Karpas-422 (cell line): Measurements from ENCODE around the gene SDHB. TPM values are rescaled to one million over a fixed set of nuclear protein-coding genes. Genes with fewer than 3 reads are reported as not detected.

Source experiments
- DNase-seq: peaks from one replicate; pipeline ENCODE4 v3.0.0-alpha.2; 2015
- H2AFZ ChIP-seq: fragments of 200-600 bp; sonication (generic); 2 replicates; pipeline ENCODE4 v1.6.1; 2014; ENCODE audit warnings: antibody characterized with exemption, low read length, mixed read lengths
- H3K27ac ChIP-seq: fragments of 200-600 bp; sonication (generic); 2 replicates; pipeline ENCODE4 v1.5.1; 2014; ENCODE audit warnings: mild to moderate bottlenecking, low read length, moderate library complexity
- H3K27me3 ChIP-seq: fragments of 200-600 bp; sonication (generic); 2 replicates; pipeline ENCODE4 v1.6.1; 2014; ENCODE audit warnings: low read length, mixed read lengths
- H3K36me3 ChIP-seq: fragments of 200-600 bp; sonication (generic); 2 replicates; pipeline ENCODE4 v1.6.1; 2014; ENCODE audit warnings: low read length, mixed read lengths; ENCODE audit not compliant: insufficient read depth
- H3K4me1 ChIP-seq: fragments of 200-600 bp; sonication (generic); 2 replicates; pipeline ENCODE4 v1.6.1; 2014; ENCODE audit warnings: mild to moderate bottlenecking, low read length, mixed read lengths
- H3K4me2 ChIP-seq: fragments of 200-600 bp; sonication (generic); 2 replicates; pipeline ENCODE4 v1.6.1; 2014; ENCODE audit warnings: low read length, low read depth, mild to moderate bottlenecking; ENCODE audit not compliant: poor library complexity, severe bottlenecking
- H3K4me3 ChIP-seq: fragments of 200-600 bp; sonication (generic); 2 replicates; pipeline ENCODE4 v1.5.1; 2014; ENCODE audit warnings: mild to moderate bottlenecking, antibody characterized with exemption, low read length, mixed read lengths
- H3K79me2 ChIP-seq: fragments of 200-600 bp; sonication (generic); 2 replicates; pipeline ENCODE4 v1.6.1; 2014; ENCODE audit warnings: mild to moderate bottlenecking, low read length, mixed read lengths
- H3K9ac ChIP-seq: fragments of 200-600 bp; sonication (generic); 2 replicates; pipeline ENCODE4 v1.6.0; 2014; ENCODE audit warnings: low read length
- H3K9me2 ChIP-seq: fragments of 200-600 bp; sonication (generic), shearing (Covaris generic); replicated peaks from 2 replicates; pipeline ENCODE4 v1.6.0; 2014; ENCODE audit warnings: mild to moderate bottlenecking, low read length, moderate library complexity; ENCODE audit not compliant: insufficient read depth
- H3K9me3 ChIP-seq: fragments of 300-700, 200-600 bp; sonication (generic); 2 replicates; pipeline ENCODE4 v1.6.1; 2014; ENCODE audit warnings: low read length, mixed read lengths
- H4K20me1 ChIP-seq: fragments of 200-600 bp; sonication (generic); 2 replicates; pipeline ENCODE4 v1.6.1; 2014; ENCODE audit warnings: mild to moderate bottlenecking, antibody characterized with exemption, low read length, low read depth; ENCODE audit not compliant: insufficient read depth
- total RNA-seq: library from RNA; depleted of rRNA; stranded (reverse); fragments of >200 nt; shearing (Covaris generic); gene quantifications from 2 replicates; pipeline ENCODE4 v1.2.3, GENCODE V29; 2014; ENCODE audit warnings: low replicate concordance

Gene SDHB
- total RNA-seq, 1 experiment from 2014 or later = 157 TPM

- Histone ChIP-seq H3K36me3 (peaks cover 31% of the 10 kb centered on the region; the same call in 1 of the 2 replicates), H3K4me3 (no peak overlapping the region), H3K27me3 (no peaks in the 10 kb centered on the region), H3K9me3 (no peaks in the 10 kb centered on the region), H3K4me2 (no peak overlapping the region), H3K27ac (no peak overlapping the region), H3K9ac (no peak overlapping the region), H3K79me2 (peaks cover 83% of the 10 kb centered on the region), H4K20me1 (peaks cover 3% of the 10 kb centered on the region; the same call in 1 of the 2 replicates), H2AFZ (no peak overlapping the region), H3K9me2 (no peaks in the 10 kb centered on the region), H3K4me1 (peaks cover 24% of the 10 kb centered on the region)
- no peak for DNase-seq
Observed at GRCh38 chr1:17047924-17048323, 5.9 kb downstream of the SDHB start.

DNA sequence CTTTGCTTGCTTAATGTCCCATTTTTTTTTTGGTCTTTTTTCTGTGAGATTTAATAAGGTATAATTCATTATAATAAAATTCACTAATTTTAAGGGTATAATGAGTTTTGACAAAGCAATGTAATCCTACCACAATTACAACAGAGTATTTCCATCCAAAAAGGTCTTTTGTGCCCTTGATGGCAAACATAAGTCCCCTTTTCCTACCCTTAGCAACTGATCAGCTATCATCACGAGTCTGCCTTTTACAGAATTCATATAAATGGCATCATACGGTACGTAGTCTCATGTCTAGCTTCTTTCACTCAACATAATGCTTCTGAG, 7.5 kb downstream of the SDHB start:
- H3K27ac ChIP-seq = no peak overlapping the region
- no peaks in the 10 kb centered on the region for H3K27me3 ChIP-seq
- peaks cover 70% of the 10 kb centered on the region for H3K79me2 ChIP-seq
- no peaks in the 10 kb centered on the region for H3K9me3 ChIP-seq
- DNase-seq = no peak
- no peak overlapping the region for H3K4me3 ChIP-seq
- no peak overlapping the region for H2AFZ ChIP-seq
- peaks cover 13% of the 10 kb centered on the region for H3K4me1 ChIP-seq
- peak overlapping the region; percentile 45 for H3K4me2 ChIP-seq
- H3K9me2 ChIP-seq = no peaks in the 10 kb centered on the region
- 0 out of 2 replicates have a peak, but pooled peaks cover 3% of the 10 kb centered on the region for H4K20me1 ChIP-seq
- peaks cover 32% of the 10 kb centered on the region; the same call in 1 of the 2 replicates for H3K36me3 ChIP-seq
- no peak overlapping the region for H3K9ac ChIP-seq

DNA sequence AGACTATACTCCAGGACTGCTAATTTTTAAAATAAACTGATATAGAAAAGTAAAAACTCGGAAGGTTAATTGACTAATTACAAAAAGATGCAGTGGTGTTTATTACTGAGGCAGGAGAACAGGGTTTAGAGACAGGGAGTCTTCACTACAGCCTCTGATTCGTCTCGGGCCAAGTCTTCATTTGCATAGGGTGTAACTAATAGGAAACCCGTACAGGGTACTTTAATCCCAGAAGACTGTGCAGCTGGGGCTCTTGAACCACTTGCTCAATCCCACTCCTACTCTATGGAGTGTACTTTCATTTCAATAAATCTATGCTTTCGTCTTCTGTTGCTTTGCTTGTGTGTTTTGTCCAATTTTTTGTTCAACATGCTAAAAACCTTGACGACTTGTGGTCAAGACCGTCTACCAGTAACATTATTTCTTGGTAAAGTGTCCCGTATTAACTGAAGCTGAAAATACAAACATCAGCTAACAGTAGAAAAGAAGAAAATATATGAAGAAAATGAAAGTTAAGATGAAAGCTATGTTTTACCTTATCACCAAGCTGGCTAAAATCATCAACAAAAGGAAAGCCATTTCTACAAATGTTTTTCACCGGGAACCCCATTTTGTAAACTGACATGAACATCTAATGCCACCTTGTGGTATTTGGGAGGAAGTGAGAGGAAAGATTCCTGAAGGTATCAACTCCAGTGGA, 8.0 kb downstream of the SDHB start:
- H2AFZ ChIP-seq = no peak overlapping the region
- no peak overlapping the region for H3K9ac ChIP-seq
- peak; percentile 69 for DNase-seq
- H4K20me1 ChIP-seq = 0 out of 2 replicates have a peak, but pooled peaks cover 3% of the 10 kb centered on the region
- H3K4me1 ChIP-seq = peaks cover 13% of the 10 kb centered on the region
- H3K9me2 ChIP-seq = no peaks in the 10 kb centered on the region
- no peaks in the 10 kb centered on the region for H3K27me3 ChIP-seq
- H3K4me3 ChIP-seq = no peak overlapping the region
- H3K9me3 ChIP-seq = no peaks in the 10 kb centered on the region
- H3K79me2 ChIP-seq = peaks cover 65% of the 10 kb centered on the region
- no peak overlapping the region for H3K27ac ChIP-seq
- H3K36me3 ChIP-seq = peaks cover 27% of the 10 kb centered on the region; the same call in 1 of the 2 replicates
- H3K4me2 ChIP-seq = peak overlapping the region; percentile 45

DNA sequence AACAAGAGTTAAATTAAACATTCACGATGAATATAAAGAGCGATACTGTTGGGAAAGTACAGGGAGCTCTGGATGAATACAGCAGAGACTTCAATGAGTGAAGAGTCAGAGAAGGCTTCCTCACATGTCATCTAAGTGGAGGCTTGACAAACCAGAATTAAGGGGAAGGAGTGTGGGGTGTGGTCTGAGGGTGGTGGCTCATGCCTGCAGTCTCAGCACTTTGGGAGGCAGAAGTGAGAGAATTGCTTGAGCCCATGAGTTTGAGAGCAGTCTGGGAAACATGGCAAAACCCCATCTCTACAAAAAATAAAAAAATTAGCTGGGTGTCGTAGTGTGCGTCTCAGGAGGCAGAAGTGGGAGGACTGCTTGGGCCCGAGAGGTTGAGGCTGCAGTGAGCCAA, 8.7 kb downstream of the SDHB start:
- no peak overlapping the region for H2AFZ ChIP-seq
- H3K9me2 ChIP-seq = no peaks in the 10 kb centered on the region
- no peak for DNase-seq
- no peak overlapping the region for H3K4me3 ChIP-seq
- no peak overlapping the region for H3K9ac ChIP-seq
- no peaks in the 10 kb centered on the region for H3K27me3 ChIP-seq
- peaks cover 13% of the 10 kb centered on the region for H3K4me1 ChIP-seq
- 0 out of 2 replicates have a peak, but pooled peaks cover 3% of the 10 kb centered on the region for H4K20me1 ChIP-seq
- peaks cover 29% of the 10 kb centered on the region; the same call in 1 of the 2 replicates for H3K36me3 ChIP-seq
- no peak overlapping the region for H3K27ac ChIP-seq
- no peaks in the 10 kb centered on the region for H3K9me3 ChIP-seq
- H3K79me2 ChIP-seq = peaks cover 62% of the 10 kb centered on the region
- no peak overlapping the region for H3K4me2 ChIP-seq

DNA sequence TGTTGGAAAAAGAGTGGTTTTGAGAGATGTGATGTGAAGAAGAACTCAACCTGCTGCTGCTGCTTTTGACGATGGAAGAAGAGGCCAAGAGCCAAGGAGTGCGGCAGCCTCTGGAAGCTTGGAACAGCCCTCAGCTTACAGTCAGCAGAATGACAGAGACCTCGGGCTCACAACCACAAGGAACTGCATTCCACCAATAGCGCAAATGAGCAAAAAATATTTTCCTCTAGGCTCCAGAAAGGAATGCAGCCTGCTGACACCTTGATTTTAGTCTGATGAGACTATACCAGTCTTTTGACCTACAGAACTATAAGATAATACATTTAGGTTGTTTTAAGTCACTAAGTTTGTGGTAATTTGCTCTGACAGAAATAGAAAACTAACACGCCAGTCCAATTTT, 10.2 kb downstream of the SDHB start:
- no peak overlapping the region for H3K27ac ChIP-seq
- H4K20me1 ChIP-seq = 0 out of 2 replicates have a peak, but pooled peaks cover 3% of the 10 kb centered on the region
- H2AFZ ChIP-seq = no peak overlapping the region
- peaks cover 13% of the 10 kb centered on the region for H3K4me1 ChIP-seq
- H3K36me3 ChIP-seq = peaks cover 35% of the 10 kb centered on the region; the same call in 1 of the 2 replicates
- no peaks in the 10 kb centered on the region for H3K9me3 ChIP-seq
- no peak overlapping the region for H3K9ac ChIP-seq
- no peaks in the 10 kb centered on the region for H3K9me2 ChIP-seq
- peaks cover 60% of the 10 kb centered on the region for H3K79me2 ChIP-seq
- H3K27me3 ChIP-seq = no peaks in the 10 kb centered on the region
- no peak overlapping the region for H3K4me2 ChIP-seq
- no peak for DNase-seq
- no peak overlapping the region for H3K4me3 ChIP-seq

DNA sequence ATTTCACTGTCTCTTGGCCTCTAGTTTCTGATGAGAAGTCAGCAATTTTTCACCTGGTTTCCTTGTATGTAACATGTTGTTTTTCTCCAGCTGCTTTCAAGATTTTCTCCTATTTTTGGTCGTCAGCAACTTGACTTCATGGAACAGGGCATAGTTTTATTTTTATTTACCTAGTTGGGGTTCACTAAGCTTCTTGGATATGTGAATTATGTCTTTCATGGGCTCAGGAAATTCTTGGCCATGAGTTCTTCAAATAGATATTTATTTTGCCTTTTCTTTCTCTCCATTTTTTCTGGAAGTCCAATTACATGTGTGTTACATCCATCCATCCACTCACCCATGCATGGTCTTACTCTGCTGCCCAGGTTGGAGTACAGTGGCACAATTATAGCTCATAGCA, 13.7 kb downstream of the SDHB start:
- Histone ChIP-seq H3K36me3 (peaks cover 38% of the 10 kb centered on the region; the same call in 1 of the 2 replicates), H3K4me3 (no peak overlapping the region), H3K4me2 (no peak overlapping the region), H4K20me1 (no peaks in the 10 kb centered on the region), H3K27ac (no peak overlapping the region), H3K79me2 (peaks cover 56% of the 10 kb centered on the region), H3K9me2 (no peaks in the 10 kb centered on the region), H3K27me3 (no peaks in the 10 kb centered on the region), H2AFZ (no peak overlapping the region), H3K4me1 (peaks cover 3% of the 10 kb centered on the region; the same call in 1 of the 2 replicates), H3K9ac (no peak overlapping the region), H3K9me3 (no peaks in the 10 kb centered on the region)
- no peak for DNase-seq

GRCh38 chr1:17039522-17039921, 14.3 kb downstream of the SDHB start:
- Histone ChIP-seq H3K9me2 (no peaks in the 10 kb centered on the region), H3K4me1 (peaks cover 3% of the 10 kb centered on the region; the same call in 1 of the 2 replicates), H3K4me2 (no peak overlapping the region), H3K27ac (no peak overlapping the region), H3K4me3 (no peak overlapping the region), H2AFZ (no peak overlapping the region), H4K20me1 (no peaks in the 10 kb centered on the region), H3K9me3 (no peaks in the 10 kb centered on the region), H3K79me2 (peaks cover 56% of the 10 kb centered on the region), H3K36me3 (peaks cover 38% of the 10 kb centered on the region; the same call in 1 of the 2 replicates), H3K9ac (no peak overlapping the region), H3K27me3 (no peaks in the 10 kb centered on the region)
- DNase-seq = no peak

DNA sequence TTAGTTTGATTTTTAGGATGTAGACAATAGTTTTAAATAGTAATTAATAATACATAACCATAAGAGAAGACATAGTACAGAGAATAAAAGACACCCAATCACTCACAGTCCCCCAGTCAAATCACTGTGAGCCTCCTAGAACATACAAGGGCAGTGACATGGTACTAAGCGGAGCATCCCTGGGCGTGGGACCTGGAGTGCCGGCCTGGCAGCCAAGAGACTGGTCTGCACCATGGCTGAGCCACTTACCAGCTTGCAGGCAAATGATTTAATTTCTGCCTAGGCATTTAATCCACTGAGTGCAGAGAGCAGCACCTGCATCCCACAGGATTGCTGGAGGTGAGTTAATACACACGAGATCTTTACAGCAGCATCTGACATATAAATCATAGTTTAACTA, 20.4 kb downstream of the SDHB start:
- Histone ChIP-seq H3K27me3 (no peaks in the 10 kb centered on the region), H3K9me2 (no peaks in the 10 kb centered on the region), H2AFZ (no peak overlapping the region), H3K36me3 (peaks cover 28% of the 10 kb centered on the region; the same call in 1 of the 2 replicates), H3K4me3 (no peak overlapping the region), H3K4me2 (no peak overlapping the region), H3K9me3 (no peaks in the 10 kb centered on the region), H4K20me1 (peaks cover 6% of the 10 kb centered on the region; the same call in 1 of the 2 replicates), H3K79me2 (peaks cover 43% of the 10 kb centered on the region), H3K27ac (no peak overlapping the region), H3K4me1 (peaks cover 3% of the 10 kb centered on the region; the same call in 1 of the 2 replicates), H3K9ac (no peak overlapping the region)
- no peak for DNase-seq
